Pancreas (tissue), 10 donors: ENCODE results near the gene ROBO3. TPM values are rescaled to one million over a fixed set of nuclear protein-coding genes. Genes with fewer than 3 reads are reported as not detected.
A peak's percentile ranks its signal among the peaks of the same experiment; 100 is the strongest.

ENCODE experiments used
- ATAC-seq, 4 donors: fragments of 200-7000 bp; cut with Tn5 transposase; one replicate each; pipeline versions ENCODE4 v1.8.0 to v1.9.1; 2020; ENCODE audit warnings: mild to moderate bottlenecking in 4 of 4, moderate library complexity in 4 of 4
- DNase-seq, 6 donors: peaks; one replicate each; pipeline ENCODE4 v3.0.0-alpha.2; 2020
- FAIRE-seq: peaks from 2 replicates; lab custom pipeline; 2012; peaks lifted over from hg19 to GRCh38; lab: Jason Lieb, UNC
- H3K27ac ChIP-seq, 4 donors: fragments of 200-600 bp; sonication (generic); 1 replicate in 3 of 4; 2 replicates in 1 of 4; pipeline versions ENCODE4 v1.5.0 to v1.8.0; 2020
- H3K27me3 ChIP-seq, 4 donors: fragments of 200-600 bp; one replicate each; pipeline ENCODE4 v1.8.0; 2021
- H3K36me3 ChIP-seq, 3 donors: fragments of 200-600 bp; sonication (generic) in 1 of 3; one replicate each; pipeline versions ENCODE4 v1.5.0 to v1.8.0; 2020 to 2021
- H3K4me1 ChIP-seq, 3 donors: fragments of 200-600 bp; one replicate each; pipeline ENCODE4 v1.8.0; 2021
- H3K4me3 ChIP-seq, 4 donors: fragments of 200-600 bp; sonication (generic) in 2 of 4; one replicate each; pipeline versions ENCODE4 v1.5.0 to v1.8.0; 2020 to 2021
- H3K9me3 ChIP-seq, 4 donors: fragments of 200-600 bp; one replicate each; pipeline ENCODE4 v1.8.0; 2021
- CTCF ChIP-seq, 4 donors: fragments of 200-600 bp; sonication (generic) in 3 of 4; IDR thresholded peaks; one replicate each; pipeline versions ENCODE4 v1.5.0 to v1.8.0; 2021; ENCODE audit warnings: antibody characterized with exemption in 4 of 4
- WGBS, 2 donors: extraction: QIAGEN DNeasy Blood & Tissue Kit; methylation state at CpG; one replicate each; pipeline ENCODE4 v1.1.7; 2013; 5-methylcytosine and 5-hydroxymethylcytosine counted together
- intact Hi-C, 3 donors: fragments of 100-400 bp; cut with DNase I; formaldehyde crosslinking; loops; one replicate each; pipeline versions ENCODE4 v1.11.1 to v1.14.2; 2022
- polyA plus RNA-seq, 2 donors: library from polyadenylated mRNA; stranded (reverse); fragments of 200-250 nt; gene quantifications; one replicate each; pipeline ENCODE4 v1.2.3, GENCODE V29; 2013
- total RNA-seq, 6 donors: library from RNA; stranded (reverse); fragmentation: NEBNext Ultra II Directional in 4 of 6; extraction: Animal tissue kit (Norgen Biotek cat#: 25700) in 4 of 6; gene quantifications; one replicate each; pipeline versions ENCODE4 v1.2.1 to v1.2.4, GENCODE V29; 2021 to 2023
- donor health status: healthy with polysubstance abuse.
- donor health status: DM: no; HTN: no; CAD: no; lungs with moderate emphysema.
- donor health status: DM: no; HTN: no; CAD: no.
- donor health status: control.
- donor health status: control.
- donor health status: Bipolar disorder and iron deficiency.
- donor health status: DM: yes; HTN: yes; CAD: no.
- donor health status: DM: no; HTN: no; CAD: no.
- donor health status: DM: no; HTN: no; CAD: no.
- donor health status: DM: yes; HTN: yes; CAD: no.

Gene ROBO3
- total and polyA plus RNA-seq, 8 donors = 1.1 to 25.0 (median 2.8) TPM

GRCh38 chr11:124877910-124878758 is 12.9 kb downstream of the ROBO3 start:
- ATAC-seq (no peak), FAIRE-seq (no peak), DNase-seq (no peak)
- Histone ChIP-seq H3K9me3 (no peaks in the 10 kb centered on the region), H3K27ac (no peak overlapping the region), H3K4me1 (peaks cover 0 to 5% (median 0%) of the 10 kb centered on the region in 3 donors), H3K4me3 (no peak overlapping the region), H3K27me3 (no peaks in the 10 kb centered on the region), H3K36me3 (no peaks in the 10 kb centered on the region)
- TF ChIP-seq CTCF (IDR thresholded peaks at IDR 0.05) = no peak
- WGBS, 2 donors = 53 to 55% methylated on average over 12 to 17 of the region's 17 CpGs
- intact Hi-C loops = no loop called here

GRCh38 chr11:124878759-124879492 is 13.7 kb downstream of the ROBO3 start:
- H3K4me1 ChIP-seq = peaks cover 0 to 5% (median 0%) of the 10 kb centered on the region in 3 donors
- H3K36me3 ChIP-seq = no peaks in the 10 kb centered on the region
- H3K9me3 ChIP-seq = no peaks in the 10 kb centered on the region
- no peak overlapping the region for H3K27ac ChIP-seq
- ATAC-seq = no peak
- no peak overlapping the region for H3K4me3 ChIP-seq
- TF ChIP-seq CTCF (IDR thresholded peaks at IDR 0.05) = no peak
- no peaks in the 10 kb centered on the region for H3K27me3 ChIP-seq
- 82 to 88% methylated on average over 11 of the region's 11 CpGs for WGBS, 2 donors
- no peak for FAIRE-seq
- intact Hi-C loops = no loop called here
- no peak for DNase-seq

- intact Hi-C loops = no loop called here
- no peaks in the 10 kb centered on the region for H3K9me3 ChIP-seq
- ATAC-seq (no peak), FAIRE-seq (no peak), DNase-seq (peak in 1 of 6 donors; percentile 69)
- 82 to 86% methylated on average over 13 to 16 of the region's 16 CpGs for WGBS, 2 donors
- H3K36me3 ChIP-seq = no peaks in the 10 kb centered on the region
- H3K4me3 ChIP-seq = no peak overlapping the region
- H3K4me1 ChIP-seq = peaks cover 0 to 5% (median 0%) of the 10 kb centered on the region in 3 donors
- H3K27ac ChIP-seq = no peak overlapping the region
- TF ChIP-seq CTCF (IDR thresholded peaks at IDR 0.05) = no peak
- H3K27me3 ChIP-seq = no peaks in the 10 kb centered on the region
These were observed 14.5 kb downstream of the ROBO3 start for GRCh38 chr11:124879493-124880289.

- Histone ChIP-seq H3K4me1 (peaks cover 0 to 5% (median 0%) of the 10 kb centered on the region in 3 donors), H3K27me3 (no peaks in the 10 kb centered on the region), H3K27ac (no peak overlapping the region), H3K9me3 (no peaks in the 10 kb centered on the region), H3K4me3 (no peak overlapping the region), H3K36me3 (no peaks in the 10 kb centered on the region)
- ATAC-seq (no peak), DNase-seq (no peak), FAIRE-seq (no peak)
- no peak for TF ChIP-seq CTCF (IDR thresholded peaks at IDR 0.05)
- intact Hi-C loops = no loop called here
- WGBS, 2 donors = 65 to 71% methylated on average over 10 of the region's 10 CpGs
These were observed 15.0 kb downstream of the ROBO3 start for GRCh38 chr11:124880290-124880611.
